Measurements from ENCODE around the gene ARID1B.

Gene ARID1B

GRCh38 chr6:157090736-157091135, 313.6 kb downstream of the ARID1B start:
- Histone ChIP-seq H3K36me3 (ENCODE audit: control insufficient read depth, insufficient read depth, low read length) (no peaks in the 10 kb centered on the region), H3K4me3 (ENCODE audit: low read depth, low read length) (no peak overlapping the region), H3K27ac (no peak overlapping the region), H2AFZ (no peak overlapping the region), H3K4me2 (ENCODE audit: low read length) (no peak overlapping the region), H3K4me1 (peaks cover 12% of the 10 kb centered on the region), H3K27me3 (ENCODE audit: control insufficient read depth, insufficient read depth, low read length) (no peaks in the 10 kb centered on the region), H3K9ac (no peak overlapping the region), H3K79me2 (peaks cover 21% of the 10 kb centered on the region), H3K9me3 (ENCODE audit: control insufficient read depth, low read length) (no peaks in the 10 kb centered on the region)
- TF ChIP-seq CTCF (IDR thresholded peaks at IDR 0.05) = no peak

GRCh38 chr6:157091243-157091642, 314.1 kb downstream of the ARID1B start:
- TF ChIP-seq CTCF (IDR thresholded peaks at IDR 0.05) = no peak
- no peak overlapping the region for H3K27ac ChIP-seq
- no peaks in the 10 kb centered on the region for H3K36me3 ChIP-seq (ENCODE audit: control insufficient read depth, insufficient read depth, low read length)
- H3K27me3 ChIP-seq (ENCODE audit: control insufficient read depth, insufficient read depth, low read length) = no peaks in the 10 kb centered on the region
- H2AFZ ChIP-seq = no peak overlapping the region
- H3K79me2 ChIP-seq = peaks cover 21% of the 10 kb centered on the region
- no peak overlapping the region for H3K4me2 ChIP-seq (ENCODE audit: low read length)
- no peak overlapping the region for H3K9ac ChIP-seq
- peaks cover 12% of the 10 kb centered on the region for H3K4me1 ChIP-seq
- H3K4me3 ChIP-seq (ENCODE audit: low read depth, low read length) = no peak overlapping the region
- H3K9me3 ChIP-seq (ENCODE audit: control insufficient read depth, low read length) = no peaks in the 10 kb centered on the region

- Histone ChIP-seq H3K9me3 (ENCODE audit: control insufficient read depth, low read length) (no peaks in the 10 kb centered on the region), H3K36me3 (ENCODE audit: control insufficient read depth, insufficient read depth, low read length) (no peaks in the 10 kb centered on the region), H3K27ac (no peak overlapping the region), H3K4me2 (ENCODE audit: low read length) (no peak overlapping the region), H3K4me3 (ENCODE audit: low read depth, low read length) (no peak overlapping the region), H3K9ac (no peak overlapping the region), H3K4me1 (peaks cover 12% of the 10 kb centered on the region), H3K79me2 (peaks cover 21% of the 10 kb centered on the region), H2AFZ (no peak overlapping the region), H3K27me3 (ENCODE audit: control insufficient read depth, insufficient read depth, low read length) (no peaks in the 10 kb centered on the region)
- no peak for TF ChIP-seq CTCF (IDR thresholded peaks at IDR 0.05)
These were observed 314.8 kb downstream of the ARID1B start for GRCh38 chr6:157091856-157092460.

- peaks cover 12% of the 10 kb centered on the region for H3K4me1 ChIP-seq
- H3K9ac ChIP-seq = no peak overlapping the region
- TF ChIP-seq CTCF (IDR thresholded peaks at IDR 0.05) = no peak
- no peaks in the 10 kb centered on the region for H3K36me3 ChIP-seq (ENCODE audit: control insufficient read depth, insufficient read depth, low read length)
- no peak overlapping the region for H3K4me2 ChIP-seq (ENCODE audit: low read length)
- no peak overlapping the region for H2AFZ ChIP-seq
- H3K9me3 ChIP-seq (ENCODE audit: control insufficient read depth, low read length) = no peaks in the 10 kb centered on the region
- H3K27ac ChIP-seq = no peak overlapping the region
- H3K4me3 ChIP-seq (ENCODE audit: low read depth, low read length) = no peak overlapping the region
- peaks cover 21% of the 10 kb centered on the region for H3K79me2 ChIP-seq
- H3K27me3 ChIP-seq (ENCODE audit: control insufficient read depth, insufficient read depth, low read length) = no peaks in the 10 kb centered on the region
These were observed 315.6 kb downstream of the ARID1B start for GRCh38 chr6:157092736-157093135.

- no peak for TF ChIP-seq CTCF (IDR thresholded peaks at IDR 0.05)
- Histone ChIP-seq H3K9me3 (ENCODE audit: control insufficient read depth, low read length) (no peaks in the 10 kb centered on the region), H3K4me2 (ENCODE audit: low read length) (no peak overlapping the region), H3K4me3 (ENCODE audit: low read depth, low read length) (no peak overlapping the region), H3K27me3 (ENCODE audit: control insufficient read depth, insufficient read depth, low read length) (no peaks in the 10 kb centered on the region), H3K4me1 (peaks cover 12% of the 10 kb centered on the region), H3K27ac (no peak overlapping the region), H3K79me2 (peaks cover 21% of the 10 kb centered on the region), H3K36me3 (ENCODE audit: control insufficient read depth, insufficient read depth, low read length) (no peaks in the 10 kb centered on the region), H2AFZ (no peak overlapping the region), H3K9ac (no peak overlapping the region)
These were observed 316.4 kb downstream of the ARID1B start for GRCh38 chr6:157093536-157093935.
